CD4-positive, alpha-beta T cell treated with Interleukin-17A for 4 hours (primary cell): ENCODE results near the gene PRKAG2.

Experiments used
- DNase-seq: peaks from one replicate; pipeline ENCODE4 v3.0.0-alpha.2; 2020; ENCODE audit warnings: mixed read lengths

The PRKAG2 gene

DNA sequence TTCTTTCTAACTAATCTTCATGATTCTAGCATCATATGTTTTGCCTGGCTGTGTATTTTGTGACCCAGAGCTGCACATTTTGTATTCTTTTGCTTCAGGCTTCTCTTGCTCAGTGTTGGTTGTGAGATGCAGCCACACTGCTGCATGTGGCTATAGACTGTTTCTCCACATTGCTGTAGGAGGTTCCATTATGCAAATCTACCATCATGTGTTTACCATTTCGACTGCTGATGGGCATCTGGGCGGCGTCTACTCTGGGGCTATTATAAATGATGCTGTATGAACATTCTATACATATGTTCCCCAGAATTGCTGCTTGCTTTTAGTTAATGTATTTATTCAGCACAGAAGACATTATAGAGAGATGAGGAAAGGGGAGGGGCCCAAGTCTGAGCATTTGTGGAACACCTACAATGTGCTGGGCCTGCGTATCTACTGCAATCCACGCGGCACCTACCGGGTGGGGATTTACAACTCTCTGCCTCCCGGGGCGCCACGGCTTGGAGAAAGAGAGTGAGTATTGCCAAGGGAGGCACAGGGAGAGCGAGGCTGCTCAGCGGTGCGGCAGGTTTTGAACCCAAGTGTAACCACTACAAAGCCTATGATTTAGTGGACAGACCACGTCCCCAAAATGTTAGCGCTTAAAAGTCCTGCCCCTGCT, 172.5 kb downstream of the PRKAG2 start:
- no peak for DNase-seq

DNA sequence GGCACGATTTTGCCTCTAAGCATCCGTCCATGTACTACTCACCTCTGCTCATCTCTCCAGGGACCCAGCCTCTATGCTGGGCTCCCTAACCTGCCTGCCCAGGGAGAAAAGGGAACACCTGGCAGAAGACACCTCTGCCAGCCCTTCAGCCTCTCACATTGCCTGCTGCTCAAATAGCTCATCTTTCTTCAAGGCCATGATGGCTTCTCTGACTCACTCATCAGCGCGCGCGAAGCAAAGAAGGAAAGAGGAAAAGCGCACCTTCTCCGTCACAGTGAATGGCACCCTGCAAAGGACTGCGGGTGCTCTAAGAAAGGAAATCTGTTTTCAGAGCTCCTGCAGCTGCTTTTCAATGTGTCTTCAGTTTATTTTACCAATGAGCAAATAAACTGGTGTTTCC, 174.0 kb downstream of the PRKAG2 start:
- no peak for DNase-seq

DNA sequence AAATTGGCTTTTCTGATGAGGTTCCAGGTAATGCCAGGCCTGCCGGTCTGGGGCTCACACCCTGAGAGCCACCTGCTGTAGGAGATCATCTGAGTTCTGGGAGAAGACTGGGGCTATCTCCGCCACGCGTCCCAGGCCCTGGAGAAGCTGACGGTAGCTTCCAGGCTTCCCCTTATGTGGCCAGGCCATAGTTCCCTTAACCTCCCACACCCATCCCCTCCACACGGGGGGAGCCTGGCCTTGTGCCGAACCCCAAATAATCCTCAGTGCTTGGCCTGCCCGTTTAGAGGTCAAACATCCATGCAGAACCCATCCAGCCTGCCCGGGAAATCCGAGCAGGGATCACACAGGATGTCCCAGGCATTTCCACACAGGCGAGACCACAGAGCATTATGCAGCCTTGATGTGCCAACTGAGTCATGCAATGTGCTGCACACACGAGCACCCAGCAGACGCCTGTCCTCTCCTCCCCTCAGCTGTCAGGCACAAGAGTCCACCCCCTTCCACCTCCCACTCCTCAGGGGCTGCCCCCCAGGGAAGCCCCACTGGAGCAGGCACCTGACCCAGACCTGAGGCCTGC, 176.2 kb downstream of the PRKAG2 start:
- DNase-seq = no peak

DNA sequence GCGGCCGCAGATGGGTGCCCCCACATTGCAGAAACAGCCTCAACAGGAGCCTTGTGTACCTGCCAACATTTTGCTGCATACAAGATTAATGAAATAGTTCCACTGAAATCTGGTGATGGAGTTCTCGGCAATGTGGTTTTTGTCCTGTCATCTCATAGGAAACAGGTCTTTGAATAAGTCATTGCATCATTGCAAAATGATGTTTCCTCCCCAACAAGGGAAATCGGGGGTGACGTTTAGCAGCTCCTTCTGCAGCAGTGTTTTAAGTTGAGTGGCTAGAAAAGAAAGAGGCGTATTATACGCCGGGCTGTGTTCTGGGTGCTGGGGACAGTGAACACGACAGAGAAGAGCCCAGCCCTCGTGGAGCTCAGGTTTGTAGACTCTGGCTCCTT, 177.0 kb downstream of the PRKAG2 start:
- DNase-seq = no peak

DNA sequence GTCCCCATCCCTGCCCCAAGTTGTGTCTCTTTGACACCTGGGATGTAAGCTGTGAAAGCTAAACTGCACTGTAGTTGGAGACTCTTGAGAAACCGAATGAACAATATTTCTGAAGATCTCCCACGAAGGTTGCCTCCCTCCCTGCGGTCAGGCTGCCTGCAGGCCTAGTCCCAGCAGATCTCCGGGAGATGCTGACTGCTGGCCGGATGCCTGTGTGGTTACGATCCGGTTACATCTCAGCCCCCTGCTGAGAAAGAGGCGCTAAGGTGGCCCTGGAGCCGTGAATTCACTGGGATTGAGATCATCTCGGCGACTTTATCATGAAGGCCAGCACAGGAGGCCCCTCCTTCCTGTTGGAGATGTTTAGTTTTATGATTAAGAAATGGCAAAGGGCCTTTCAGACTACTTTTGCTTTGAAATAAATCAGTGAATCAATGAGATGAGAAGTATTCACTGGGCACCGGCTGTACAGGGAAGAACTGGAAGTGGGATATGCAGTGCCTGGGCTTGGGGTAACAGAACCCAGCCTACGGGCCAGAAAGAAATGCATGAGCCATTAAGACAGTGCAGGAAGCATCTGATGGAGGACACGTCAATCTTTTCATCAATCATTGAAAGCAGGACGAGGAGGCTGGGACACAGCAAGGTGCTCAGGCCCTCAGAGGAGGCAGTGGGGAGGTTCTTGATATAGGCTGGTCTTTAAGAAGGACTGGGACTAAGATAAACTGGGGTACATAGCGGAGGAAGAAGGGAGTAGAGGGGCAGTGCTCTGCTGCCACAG, 177.6 kb downstream of the PRKAG2 start:
- DNase-seq = no peak

DNA sequence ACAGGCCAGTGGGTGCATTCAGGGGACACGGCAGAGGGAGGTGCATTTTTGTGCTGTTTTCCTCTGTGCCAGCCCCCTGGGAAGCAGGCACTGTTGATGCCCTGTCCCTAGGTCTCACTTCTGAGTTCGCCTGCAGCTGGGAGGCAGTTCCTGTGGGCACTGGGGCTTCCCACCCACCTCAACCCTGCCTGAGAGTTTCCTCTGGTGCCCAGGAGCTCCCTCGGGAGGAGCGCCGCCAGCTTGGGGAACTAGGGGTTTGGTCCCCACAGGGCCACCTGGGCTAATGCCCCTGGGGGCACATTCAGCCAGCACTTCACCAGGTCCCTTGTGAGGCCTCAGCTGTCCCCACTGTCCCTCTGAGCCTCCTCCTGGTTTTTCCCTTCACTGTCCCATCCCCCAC, 179.0 kb downstream of the PRKAG2 start:
- DNase-seq = no peak

DNA sequence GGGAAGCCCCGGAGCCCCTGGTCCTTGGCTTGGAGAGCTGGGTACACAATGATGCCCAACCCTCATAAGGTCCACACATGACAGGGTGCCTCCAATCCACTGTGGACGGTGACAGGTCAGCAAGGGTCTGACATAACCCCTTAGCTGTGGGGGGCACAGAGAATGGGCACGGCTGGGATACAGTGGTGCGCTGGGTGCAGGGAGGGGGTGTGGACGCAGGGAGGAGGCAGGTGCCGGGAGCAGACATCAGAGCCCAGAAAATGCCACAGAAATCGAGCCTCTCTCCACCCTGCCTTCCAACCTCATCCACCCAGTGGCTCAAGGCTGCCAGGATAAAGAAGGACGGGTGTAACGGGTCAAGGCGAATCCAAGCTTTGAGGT, 179.4 kb downstream of the PRKAG2 start:
- no peak for DNase-seq

DNA sequence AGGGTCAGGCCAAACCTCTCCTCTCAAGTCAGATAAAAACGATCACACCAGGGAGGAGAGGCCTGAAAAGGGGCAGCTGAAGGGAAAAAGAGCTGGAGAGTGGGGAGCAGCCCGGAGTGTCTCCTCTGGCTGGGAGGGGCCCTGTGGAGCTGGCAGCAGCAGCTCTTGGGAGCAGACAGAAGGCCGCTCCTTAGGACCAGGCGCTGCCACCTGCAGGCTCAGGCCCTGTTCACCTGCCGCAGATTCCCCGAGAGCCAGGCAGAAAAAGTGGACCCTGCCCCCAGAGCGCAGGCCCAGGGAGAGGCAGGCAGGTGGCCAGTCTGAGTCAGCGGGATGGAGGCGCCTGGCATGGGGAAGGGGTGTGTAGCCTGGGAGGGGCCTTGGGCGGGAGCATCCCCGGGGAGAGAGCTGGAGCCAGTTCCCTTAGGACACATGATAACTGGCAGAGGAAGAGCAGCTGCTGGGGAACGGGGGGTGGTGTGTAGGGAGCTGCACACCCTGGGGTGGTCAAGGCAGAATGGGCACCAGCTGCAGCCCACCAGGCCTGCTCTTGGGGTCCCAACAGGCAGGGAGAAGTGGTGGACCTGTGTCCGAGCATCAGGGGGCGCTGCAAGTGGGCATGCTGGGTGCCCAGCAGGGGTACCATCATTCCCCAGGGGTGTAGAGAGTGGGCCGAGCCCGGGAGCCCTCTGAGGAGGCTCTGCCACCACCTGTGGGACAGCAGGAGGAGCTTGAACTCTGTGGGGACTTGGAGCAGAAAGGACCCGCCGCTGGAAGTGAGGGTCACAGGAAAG, 180.0 kb downstream of the PRKAG2 start:
- DNase-seq = no peak

DNA sequence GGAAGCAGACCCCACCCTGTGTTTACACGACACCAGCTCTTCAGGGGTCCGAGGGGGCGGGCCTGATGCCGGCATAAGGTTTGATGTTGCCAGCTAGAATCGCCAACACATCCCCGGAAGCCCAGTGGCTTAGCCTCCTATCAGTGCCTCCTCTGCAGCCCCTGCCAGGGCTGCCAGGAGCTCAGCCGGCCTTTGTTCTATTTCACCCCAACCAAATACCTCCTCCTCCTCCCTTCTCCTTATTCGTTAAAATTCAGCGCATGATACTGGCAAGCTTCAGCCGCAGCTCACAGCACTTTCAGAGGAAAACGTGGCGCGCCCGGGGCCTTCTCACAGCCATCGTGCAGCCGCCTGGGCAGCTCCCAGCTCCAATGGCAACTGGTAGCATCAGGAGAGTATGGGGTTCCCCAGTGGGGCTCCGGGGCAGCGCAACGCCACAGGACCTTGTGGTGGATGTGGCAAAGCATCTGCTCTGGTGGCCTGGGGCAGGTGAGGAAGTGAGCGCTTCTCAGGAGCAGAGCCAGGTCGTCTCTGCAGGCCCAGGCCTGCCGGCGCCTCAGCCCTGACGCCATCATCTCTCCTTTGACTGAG, 180.9 kb downstream of the PRKAG2 start:
- no peak for DNase-seq

DNA sequence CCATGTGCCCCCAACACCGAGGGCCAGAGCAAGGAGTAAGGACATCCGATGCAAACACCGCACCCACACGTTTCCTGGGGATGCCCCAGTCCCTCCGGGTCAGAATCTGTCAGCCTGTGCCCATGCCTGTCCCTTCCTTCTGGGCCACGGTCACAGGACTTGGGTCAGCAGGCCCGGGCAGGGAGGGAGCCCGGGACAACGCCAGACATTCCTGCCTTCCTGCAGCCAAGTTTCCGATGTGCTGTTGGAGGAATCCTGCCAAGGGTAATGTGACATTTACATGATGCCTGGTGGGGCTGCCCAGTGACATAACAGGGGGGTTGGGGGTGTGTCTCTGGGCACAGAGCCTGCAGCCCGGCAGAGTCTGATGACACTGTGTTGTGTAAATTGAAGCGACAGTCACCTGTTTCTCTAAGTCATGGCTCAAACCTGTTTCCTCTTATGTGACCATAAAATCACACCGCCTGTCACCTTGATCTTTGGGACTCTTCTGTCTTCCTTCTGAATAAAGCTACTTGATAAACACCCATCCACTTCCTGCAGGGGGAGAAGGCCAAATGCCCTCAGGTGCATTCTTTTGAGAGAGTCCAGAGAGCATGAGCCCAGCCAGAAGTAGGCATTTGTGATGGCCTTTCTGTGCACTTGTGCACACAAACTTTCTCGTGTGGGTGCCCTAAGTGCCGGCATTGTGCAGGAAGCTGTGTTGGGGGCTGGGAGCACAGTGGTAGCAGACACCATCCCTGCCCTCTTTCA, 181.9 kb downstream of the PRKAG2 start:
- DNase-seq = no peak

DNA sequence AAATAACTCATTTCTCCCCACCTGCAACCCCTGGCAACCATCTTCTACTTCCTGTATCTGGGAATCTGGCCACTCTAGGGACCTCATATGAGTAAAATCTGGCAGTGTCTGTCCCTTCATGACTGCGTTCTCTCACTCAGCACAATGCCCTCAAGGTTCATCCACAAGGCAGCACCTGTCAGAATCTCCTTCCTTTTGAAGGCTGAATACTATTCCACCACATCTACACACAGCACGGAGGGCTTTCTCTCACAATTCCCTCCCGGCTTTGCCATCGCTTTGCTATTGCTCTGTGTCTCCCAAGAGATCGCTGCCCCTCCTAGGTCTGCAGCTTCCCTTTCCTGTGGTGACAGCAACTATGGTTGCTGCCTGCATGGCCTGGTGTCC, 182.5 kb downstream of the PRKAG2 start:
- no peak for DNase-seq

DNA sequence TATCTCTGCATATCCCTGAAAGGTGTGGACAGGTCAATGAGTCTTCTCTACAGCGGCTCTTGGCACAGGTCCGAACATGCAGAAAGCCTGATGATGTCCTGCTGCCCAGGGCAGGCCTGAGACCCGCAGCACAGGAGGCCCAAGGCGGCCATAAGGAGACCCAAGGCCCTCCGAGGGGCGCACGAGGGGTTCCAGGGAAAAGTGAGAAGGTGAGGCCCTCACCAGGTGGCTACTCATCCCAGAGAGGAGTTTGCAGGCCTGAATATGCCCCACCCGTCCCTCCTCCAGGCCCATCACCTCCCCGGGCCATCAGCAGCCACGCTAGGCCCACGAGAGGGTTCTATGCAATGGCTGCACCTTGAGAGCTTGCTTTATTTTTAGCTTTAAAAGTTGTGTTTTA, 183.8 kb downstream of the PRKAG2 start:
- DNase-seq = no peak

DNA sequence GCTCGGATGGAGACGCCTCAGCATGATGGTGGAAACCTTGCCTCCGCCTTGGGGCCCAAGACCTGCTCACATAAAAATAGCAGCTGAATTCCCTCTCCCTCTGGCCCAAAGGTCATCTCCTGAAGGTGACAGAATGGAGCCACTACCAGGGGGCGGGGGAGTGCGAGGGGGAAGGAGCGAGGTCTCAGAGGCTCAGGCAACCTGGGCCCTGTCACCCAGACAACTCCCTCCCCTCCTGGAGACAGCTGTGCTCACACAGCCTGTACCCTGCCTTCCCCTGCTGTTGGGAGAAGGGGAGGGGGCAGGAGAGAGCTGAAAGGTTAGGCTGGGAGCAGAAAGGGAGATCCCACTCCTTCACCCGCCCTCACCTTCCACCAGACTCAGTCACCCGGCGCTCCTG, 184.2 kb downstream of the PRKAG2 start:
- DNase-seq = no peak

DNA sequence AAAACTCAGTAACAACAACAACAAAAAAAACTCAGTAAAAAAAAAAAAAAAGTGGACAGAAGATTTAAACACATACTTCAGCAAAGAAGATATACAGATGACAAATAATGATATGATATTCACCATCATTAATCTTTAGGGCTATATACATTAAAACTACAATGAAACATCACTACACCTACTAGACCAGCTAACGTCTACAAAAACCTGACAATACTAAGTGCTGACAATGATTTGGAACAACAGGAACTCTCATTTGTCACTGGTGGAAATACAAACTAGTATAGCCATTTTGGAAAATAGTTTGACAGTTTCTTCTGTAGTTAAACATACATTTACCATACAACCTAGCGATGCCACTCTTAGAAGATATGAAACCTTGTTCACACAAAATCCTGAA, 185.5 kb downstream of the PRKAG2 start:
- DNase-seq = no peak

DNA sequence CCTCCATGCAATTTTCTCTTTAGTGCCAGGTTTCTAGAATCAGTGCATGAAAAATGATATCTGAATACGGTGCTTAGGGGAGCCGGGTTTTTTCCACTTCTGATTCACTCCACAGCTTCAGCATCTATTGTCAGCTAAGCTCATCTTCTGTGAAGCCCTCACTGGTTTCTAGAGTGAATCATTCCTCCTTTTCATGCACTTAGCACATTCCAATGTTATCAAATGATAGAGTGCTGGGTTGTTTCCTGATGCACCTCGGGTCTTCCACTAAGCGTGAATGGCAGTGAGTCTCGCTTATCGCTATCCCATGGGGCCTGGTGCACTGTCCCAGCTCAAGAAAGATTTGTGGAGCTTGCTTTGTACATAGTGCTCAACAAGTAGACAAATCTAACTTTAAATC, 186.3 kb downstream of the PRKAG2 start:
- DNase-seq = no peak

DNA sequence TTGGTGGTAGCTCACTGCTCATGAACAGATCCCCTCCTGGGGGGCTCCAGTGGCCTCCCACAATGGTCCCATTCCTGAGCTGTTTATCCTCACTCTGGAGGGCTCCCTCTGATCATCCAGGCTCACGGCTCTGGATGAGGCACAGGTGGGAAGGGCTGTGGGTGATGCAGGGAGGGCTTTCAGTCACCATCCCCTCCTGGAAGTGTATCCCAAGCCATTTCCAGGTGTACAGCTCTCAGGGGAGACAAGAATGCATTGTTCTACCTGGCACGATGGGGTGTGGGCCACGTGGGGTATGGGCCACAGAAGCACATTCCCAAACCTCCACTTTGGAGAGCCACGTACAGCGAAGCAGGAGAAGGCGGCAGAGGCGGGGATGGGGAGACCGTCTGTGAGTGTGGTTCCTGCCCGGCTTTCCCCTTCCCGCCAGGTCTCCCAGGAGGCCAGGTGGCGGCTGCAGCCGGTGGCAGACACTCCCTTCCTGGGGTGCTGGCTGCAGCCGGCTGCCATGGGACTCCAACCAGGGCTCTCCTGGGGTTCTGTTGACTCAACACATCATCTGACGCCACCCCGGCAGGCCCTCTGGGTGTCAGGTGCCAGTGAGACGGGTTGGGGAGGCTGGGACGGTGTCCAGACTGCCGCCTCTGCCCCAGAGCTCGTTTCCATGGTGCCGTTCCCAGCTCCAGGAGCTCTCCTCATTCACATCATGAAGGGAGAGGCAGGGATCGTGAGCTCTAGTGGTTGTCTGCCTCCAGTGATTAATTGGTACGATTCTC, 187.5 kb downstream of the PRKAG2 start:
- no peak for DNase-seq

DNA sequence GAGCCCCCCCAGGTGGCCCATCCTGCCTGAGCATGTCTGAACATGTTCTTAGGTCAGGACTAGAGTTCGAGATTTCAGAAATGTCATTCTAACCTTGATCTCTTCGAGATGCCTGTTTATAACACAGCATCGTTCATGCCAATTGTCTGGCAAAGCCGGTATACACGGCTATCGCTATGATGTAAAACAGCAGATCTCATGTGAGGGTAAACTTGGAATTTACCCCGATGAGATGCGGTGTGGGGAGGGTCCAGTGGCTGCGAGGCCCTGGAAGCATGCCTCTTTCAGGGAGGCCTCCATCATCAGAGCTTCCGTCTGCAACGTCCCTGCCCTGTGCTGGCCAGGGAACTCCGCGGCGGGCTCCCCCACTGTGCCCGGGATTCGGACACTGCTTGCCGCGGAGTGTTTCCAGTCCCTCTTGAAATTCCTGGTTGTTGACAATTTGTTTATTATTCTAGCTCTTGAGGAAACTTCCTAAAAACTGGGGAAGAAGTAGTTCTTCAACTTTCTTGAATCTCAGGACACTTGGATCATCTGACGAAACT, 188.6 kb downstream of the PRKAG2 start:
- DNase-seq = no peak

DNA sequence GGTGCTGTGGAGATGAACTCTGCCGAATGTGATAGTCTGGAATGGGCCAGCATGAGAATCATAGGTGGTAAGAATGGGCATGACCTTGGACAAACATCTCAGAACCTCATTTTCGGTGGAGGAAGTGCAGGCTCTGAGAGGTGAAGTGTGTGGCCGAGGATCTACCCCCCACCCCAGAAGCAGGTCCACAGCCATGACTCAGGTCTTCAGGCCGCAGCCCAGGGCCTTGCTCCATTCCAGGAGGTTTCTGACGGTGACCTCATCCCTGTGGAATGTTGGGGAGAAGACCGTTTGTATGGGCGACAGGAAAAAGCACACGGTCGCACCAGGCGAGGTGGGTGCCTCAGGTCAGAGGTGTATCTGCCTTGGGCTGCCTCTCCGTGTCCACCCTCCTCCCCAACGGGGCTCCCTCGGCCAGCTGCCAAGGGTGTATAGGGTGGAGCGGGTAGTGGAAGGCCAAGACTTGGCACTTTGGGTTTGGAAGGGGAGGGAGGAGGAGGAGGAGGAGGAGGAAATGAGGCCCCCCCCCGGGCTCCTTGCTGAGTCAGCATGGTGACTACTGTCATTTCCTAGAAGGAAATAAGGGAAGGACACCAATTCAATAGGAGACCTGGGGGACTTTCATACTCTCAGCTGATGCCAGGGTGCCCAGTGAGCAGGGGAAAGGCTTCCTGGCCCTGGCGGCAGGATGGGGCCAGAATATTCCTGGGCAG, 189.2 kb downstream of the PRKAG2 start:
- DNase-seq = no peak

DNA sequence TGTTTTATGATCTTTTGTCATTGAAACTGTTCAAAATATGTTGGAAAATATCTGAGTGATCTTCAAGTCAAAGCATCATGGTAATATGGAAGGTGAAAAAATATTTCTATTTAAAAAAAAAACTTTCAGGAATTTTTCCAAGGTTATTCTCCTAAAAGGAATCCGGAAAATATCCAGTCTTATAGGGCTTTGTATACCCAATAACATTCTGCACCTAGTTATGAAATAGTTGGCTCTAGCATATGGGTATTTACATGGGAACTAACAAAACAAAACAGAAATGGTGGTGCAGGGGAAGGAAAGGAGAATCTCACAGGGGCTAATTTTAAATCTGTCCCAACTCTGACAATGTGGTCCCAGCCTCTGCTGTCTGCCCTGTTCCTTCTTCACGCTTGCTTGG, 190.1 kb downstream of the PRKAG2 start:
- no peak for DNase-seq

DNA sequence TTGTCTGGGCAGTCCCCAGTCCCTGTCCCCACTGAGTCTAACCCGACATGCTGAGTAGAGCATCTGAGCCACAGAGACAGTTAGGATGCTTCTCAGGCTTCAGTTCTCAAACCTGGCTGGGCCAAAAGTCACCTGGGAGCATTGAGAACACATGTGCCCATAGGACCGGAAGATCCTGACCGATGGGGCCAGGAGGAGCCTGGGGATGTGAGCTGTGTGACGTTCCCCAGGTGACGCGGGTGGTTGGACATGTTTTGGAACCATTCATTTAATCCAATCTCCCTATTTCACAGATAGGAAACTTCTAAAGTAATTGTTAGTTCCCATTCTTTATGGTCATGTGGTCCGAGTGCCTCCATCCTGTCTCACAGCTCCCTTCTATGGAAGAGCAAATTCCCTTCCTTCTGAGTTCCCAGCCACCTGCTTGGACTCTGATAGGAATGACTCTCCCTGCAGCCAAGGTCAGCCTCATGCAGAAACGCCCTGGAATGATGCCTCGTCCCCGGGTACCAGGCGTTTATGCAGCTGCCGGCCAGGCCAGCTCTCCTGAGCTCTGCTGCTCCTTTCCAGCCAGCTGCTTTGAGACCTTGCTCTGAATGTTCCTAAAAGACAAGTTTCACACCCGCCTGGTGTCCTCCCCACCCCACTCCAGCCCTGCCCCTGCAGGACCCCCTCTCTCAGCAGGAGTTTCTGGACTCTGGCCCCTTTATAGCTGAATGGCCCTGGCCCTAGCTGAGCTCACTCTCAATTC, 190.7 kb downstream of the PRKAG2 start:
- DNase-seq = no peak
